Measurements from ENCODE around the gene PXDN.
A peak's percentile ranks its signal among the peaks of the same experiment; 100 is the strongest.
"Not testable (repeated sequence)": the region's sequence is repeated elsewhere in the genome, so short reads cannot be mapped to it uniquely, and the experiment has no call there.

The PXDN gene

GRCh38 chr2:1742681-1743395 lies 1.5 kb downstream of the PXDN start:
- DNase-seq (ENCODE audit: low spot score): peak; percentile 90

- DNase-seq (ENCODE audit: low spot score): peak; percentile 64
These were observed 2.0 kb downstream of the PXDN start for GRCh38 chr2:1742301-1742680.

GRCh38 chr2:1741851-1742250 lies 2.5 kb downstream of the PXDN start:
- no peak for DNase-seq (ENCODE audit: low spot score)

- DNase-seq (ENCODE audit: low spot score): no peak
These were observed 3.4 kb downstream of the PXDN start for GRCh38 chr2:1740716-1741589.

GRCh38 chr2:1739961-1740715 lies 4.2 kb downstream of the PXDN start:
- peak; percentile 55 for DNase-seq (ENCODE audit: low spot score)

- DNase-seq (ENCODE audit: low spot score): no peak
These were observed 4.9 kb downstream of the PXDN start for GRCh38 chr2:1739322-1739957.

GRCh38 chr2:1738646-1739302 lies 5.5 kb downstream of the PXDN start:
- no peak for DNase-seq (ENCODE audit: low spot score)

- DNase-seq (ENCODE audit: low spot score): no peak
These were observed 6.2 kb downstream of the PXDN start for GRCh38 chr2:1738163-1738562.

- peak; percentile 73 for DNase-seq (ENCODE audit: low spot score)
These were observed 7.3 kb downstream of the PXDN start for GRCh38 chr2:1736997-1737480.

GRCh38 chr2:1736045-1736444 lies 8.3 kb downstream of the PXDN start:
- no peak for DNase-seq (ENCODE audit: low spot score)

- not testable (repeated sequence) for DNase-seq (ENCODE audit: low spot score)
These were observed 11.0 kb downstream of the PXDN start for GRCh38 chr2:1733298-1733697.

- no peak for DNase-seq (ENCODE audit: low spot score)
These were observed 12.1 kb downstream of the PXDN start for GRCh38 chr2:1731963-1732768.

- peak; percentile 44 for DNase-seq (ENCODE audit: low spot score)
These were observed 12.8 kb downstream of the PXDN start for GRCh38 chr2:1731447-1731962.

- DNase-seq (ENCODE audit: low spot score): peak; percentile 71
These were observed 14.0 kb downstream of the PXDN start for GRCh38 chr2:1730015-1730927.

- DNase-seq (ENCODE audit: low spot score): no peak
These were observed 15.1 kb downstream of the PXDN start for GRCh38 chr2:1729242-1729641.

- DNase-seq (ENCODE audit: low spot score): no peak
These were observed 15.5 kb downstream of the PXDN start for GRCh38 chr2:1728821-1729220.

- no peak for DNase-seq (ENCODE audit: low spot score)
These were observed 16.4 kb downstream of the PXDN start for GRCh38 chr2:1727796-1728474.

GRCh38 chr2:1727101-1727771 lies 17.1 kb downstream of the PXDN start:
- DNase-seq (ENCODE audit: low spot score): no peak
